Measurements from ENCODE around the gene CSRNP3. TPM values are rescaled to one million over a fixed set of nuclear protein-coding genes. Genes with fewer than 3 reads are reported as not detected.

The CSRNP3 gene
- total RNA-seq, 1 donor from 2014 or later, result 1.5 TPM

DNA sequence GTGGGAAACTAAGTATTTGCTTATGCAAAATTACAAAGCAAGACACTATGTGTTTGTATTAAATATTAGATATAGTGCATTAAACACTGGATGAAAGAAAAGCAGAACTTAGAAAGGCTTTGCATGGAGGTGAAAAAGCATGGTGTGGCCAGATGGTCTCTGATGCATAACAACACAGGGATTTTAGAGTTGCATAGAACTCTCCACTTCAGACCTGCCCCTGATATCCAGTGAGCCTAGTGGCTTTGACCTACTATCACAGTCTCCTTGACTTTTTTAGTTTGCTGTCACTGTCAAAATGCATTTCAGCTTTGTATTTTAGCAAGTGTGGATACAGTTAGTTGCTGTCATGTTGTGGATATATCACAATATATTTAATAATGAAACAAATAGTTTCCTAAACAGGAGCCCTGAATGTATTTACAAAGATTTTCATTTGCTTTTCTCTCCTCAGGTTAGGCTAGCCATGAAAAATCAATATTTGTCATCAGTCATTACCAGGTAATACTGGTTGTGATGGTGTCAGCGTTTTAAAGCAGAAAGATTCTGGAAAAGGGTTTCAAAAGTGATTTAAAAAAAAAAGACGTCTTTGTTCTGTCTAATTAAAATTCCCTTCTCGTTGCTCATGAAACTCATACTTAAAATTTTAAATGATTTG lies 5.2 kb downstream of the CSRNP3 start:
- H3K9me3 Mint-ChIP-seq (ENCODE audit: unreplicated experiment), result no peaks in the 10 kb centered on the region
- no peak overlapping the region for H3K4me3 Mint-ChIP-seq (ENCODE audit: unreplicated experiment)
- DNase-seq (ENCODE audit: extremely low spot score, unreplicated experiment), result no peak
- H3K36me3 Mint-ChIP-seq (ENCODE audit: unreplicated experiment), result no peaks in the 10 kb centered on the region
- peaks cover 3% of the 10 kb centered on the region for H3K27me3 Mint-ChIP-seq (ENCODE audit: unreplicated experiment)
- H3K27ac Mint-ChIP-seq (ENCODE audit: unreplicated experiment), result no peak overlapping the region
- no peak for TF ChIP-seq CTCF (IDR thresholded peaks at IDR 0.05)
- H3K4me1 Mint-ChIP-seq (ENCODE audit: unreplicated experiment), result peaks cover 7% of the 10 kb centered on the region

- H3K27ac Mint-ChIP-seq (ENCODE audit: unreplicated experiment), result no peak overlapping the region
Measured at GRCh38 chr2:165475277-165476004, 5.9 kb downstream of the CSRNP3 start.

GRCh38 chr2:165479856-165480255 lies 10.4 kb downstream of the CSRNP3 start:
- no peak for DNase-seq (ENCODE audit: extremely low spot score, unreplicated experiment)
- no peaks in the 10 kb centered on the region for H3K36me3 Mint-ChIP-seq (ENCODE audit: unreplicated experiment)
- no peak for TF ChIP-seq CTCF (IDR thresholded peaks at IDR 0.05)
- no peaks in the 10 kb centered on the region for H3K4me1 Mint-ChIP-seq (ENCODE audit: unreplicated experiment)
- H3K4me3 Mint-ChIP-seq (ENCODE audit: unreplicated experiment), result no peak overlapping the region
- H3K9me3 Mint-ChIP-seq (ENCODE audit: unreplicated experiment), result peaks cover 5% of the 10 kb centered on the region
- H3K27me3 Mint-ChIP-seq (ENCODE audit: unreplicated experiment), result no peaks in the 10 kb centered on the region
- H3K27ac Mint-ChIP-seq (ENCODE audit: unreplicated experiment), result no peak overlapping the region

More at GRCh38 chr2:165475277-165476004, 5.9 kb downstream of the CSRNP3 start:
- Mint-ChIP-seq H3K27me3 (ENCODE audit: unreplicated experiment) (no peaks in the 10 kb centered on the region), H3K9me3 (ENCODE audit: unreplicated experiment) (no peaks in the 10 kb centered on the region), H3K36me3 (ENCODE audit: unreplicated experiment) (no peaks in the 10 kb centered on the region), H3K4me1 (ENCODE audit: unreplicated experiment) (peaks cover 3% of the 10 kb centered on the region), H3K4me3 (ENCODE audit: unreplicated experiment) (no peak overlapping the region)
- DNase-seq (ENCODE audit: extremely low spot score, unreplicated experiment), result no peak
- TF ChIP-seq CTCF (IDR thresholded peaks at IDR 0.05), result no peak

- H3K27ac Mint-ChIP-seq (ENCODE audit: unreplicated experiment), result no peak overlapping the region
- no peaks in the 10 kb centered on the region for H3K27me3 Mint-ChIP-seq (ENCODE audit: unreplicated experiment)
- no peaks in the 10 kb centered on the region for H3K4me1 Mint-ChIP-seq (ENCODE audit: unreplicated experiment)
- TF ChIP-seq CTCF (IDR thresholded peaks at IDR 0.05), result no peak
- no peak for DNase-seq (ENCODE audit: extremely low spot score, unreplicated experiment)
- peaks cover 4% of the 10 kb centered on the region for H3K9me3 Mint-ChIP-seq (ENCODE audit: unreplicated experiment)
- H3K4me3 Mint-ChIP-seq (ENCODE audit: unreplicated experiment), result no peak overlapping the region
- H3K36me3 Mint-ChIP-seq (ENCODE audit: unreplicated experiment), result no peaks in the 10 kb centered on the region
Measured at GRCh38 chr2:165494573-165494972, 25.1 kb downstream of the CSRNP3 start.

DNA sequence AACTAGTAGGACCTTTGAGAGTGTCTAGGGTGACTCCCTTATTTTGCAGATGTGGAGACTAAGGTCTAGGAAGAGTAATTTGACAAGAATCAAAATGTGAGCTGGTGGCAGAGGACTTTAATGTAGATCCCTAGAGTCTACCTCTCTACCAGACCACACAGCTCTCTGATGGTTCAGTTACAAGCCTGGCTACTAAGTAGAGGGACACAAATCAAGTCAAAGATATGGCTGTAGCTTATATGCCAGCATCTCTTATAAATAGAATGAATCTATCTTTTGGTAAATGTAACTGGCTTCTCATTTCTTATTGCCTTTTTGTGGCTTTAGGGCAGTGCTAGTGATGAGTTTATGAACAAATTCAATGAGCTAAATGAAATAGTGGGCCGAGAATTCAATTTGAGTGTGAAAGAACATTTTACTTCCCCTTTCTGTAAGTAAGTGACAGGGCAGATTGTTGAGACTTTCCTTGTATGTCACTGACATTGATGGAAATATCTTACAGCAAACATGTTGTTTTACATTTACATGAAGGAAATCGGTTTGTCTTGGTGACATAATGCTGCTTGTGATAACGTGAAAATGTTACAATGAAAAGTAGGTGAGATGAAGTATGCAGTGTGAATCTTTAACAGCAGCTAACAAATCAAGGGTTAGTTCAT lies 28.3 kb downstream of the CSRNP3 start:
- no peak for DNase-seq (ENCODE audit: extremely low spot score, unreplicated experiment)
- Mint-ChIP-seq H3K4me1 (ENCODE audit: unreplicated experiment) (no peaks in the 10 kb centered on the region), H3K27ac (ENCODE audit: unreplicated experiment) (no peak overlapping the region), H3K27me3 (ENCODE audit: unreplicated experiment) (no peaks in the 10 kb centered on the region), H3K36me3 (ENCODE audit: unreplicated experiment) (no peaks in the 10 kb centered on the region), H3K4me3 (ENCODE audit: unreplicated experiment) (no peak overlapping the region), H3K9me3 (ENCODE audit: unreplicated experiment) (no peaks in the 10 kb centered on the region)
- no peak for TF ChIP-seq CTCF (IDR thresholded peaks at IDR 0.05)
